GM12878 (cell line): ENCODE measurements around the gene TAF11. TPM values are rescaled to one million over a fixed set of nuclear protein-coding genes. Genes with fewer than 3 reads are reported as not detected.

ENCODE experiments used
- ATAC-seq: fragments of 200-7000 bp; cut with Tn5 transposase; 3 replicates; pipeline ENCODE4 v1.9.1; 2020; ENCODE audit warnings: mild to moderate bottlenecking, moderate library complexity
- BruUV-seq: library from RNA; stranded (reverse); fragments of 400-500 nt; replicated peaks from 2 replicates; lab custom pipeline; 2021; lab: Mats Ljungman, UMichigan
- CTCF ChIA-PET: fragments of 300-600 bp; sonication (Branson Sonifier 250); formaldehyde crosslinking; extraction: SDS; loops from one replicate; lab custom pipeline; 2021; ENCODE audit warnings: inconsistent platforms; lab: Yijun Ruan, JAX
- POLR2A ChIA-PET: fragments of 350-600 bp; formaldehyde crosslinking; extraction: SDS; loops from one replicate; lab custom pipeline; 2021; ENCODE audit warnings: inconsistent platforms; lab: Charles Lee
- RAD21 ChIA-PET: fragments of 300-600 bp; sonication (Branson Sonifier 250); formaldehyde crosslinking; loops from one replicate; lab custom pipeline; 2023; ENCODE audit warnings: antibody characterized with exemption; ENCODE audit not compliant: unreplicated experiment; lab: Charles Lee
- SMC1A ChIA-PET: fragments of 300-600 bp; sonication (Branson Sonifier 250); formaldehyde crosslinking; loops from one replicate; lab custom pipeline; 2023; ENCODE audit not compliant: unreplicated experiment, uncharacterized antibody; lab: Charles Lee
- DNase-seq: peaks from one replicate; pipeline ENCODE4 v3.0.0-alpha.2; 2011; ENCODE audit warnings: low read depth, low spot score
- FAIRE-seq: peaks from 3 replicates; lab custom pipeline; 2011; peaks lifted over from hg19 to GRCh38; lab: Jason Lieb, UNC
- H2AFZ ChIP-seq: 2 replicates; pipeline ENCODE4 v1.6.0; 2011; ENCODE audit warnings: low read depth, low read length, control low read depth; ENCODE audit not compliant: control insufficient read depth
- H3K27ac ChIP-seq: 2 replicates; pipeline ENCODE4 v1.5.1; 2011; ENCODE audit warnings: control low read depth; ENCODE audit not compliant: control insufficient read depth, insufficient read depth
- H3K27me3 ChIP-seq, 2 experiments: replicated peaks in 1 of 2; 2 replicates each; pipeline versions ENCODE4 v1.6.0 to v1.6.1; 2011; ENCODE audit warnings: low read length in 1 of 2; ENCODE audit not compliant: control insufficient read depth in 2 of 2, insufficient read depth in 2 of 2
- H3K36me3 ChIP-seq, 2 experiments: 2 replicates each; pipeline ENCODE4 v1.5.1; 2011; ENCODE audit warnings: low read length in 1 of 2; ENCODE audit not compliant: control insufficient read depth in 2 of 2, insufficient read depth in 2 of 2
- H3K4me1 ChIP-seq: 2 replicates; pipeline ENCODE4 v1.6.1; 2011; ENCODE audit warnings: mild to moderate bottlenecking, low read length, moderate library complexity, mixed read lengths; ENCODE audit not compliant: control insufficient read depth, insufficient read depth
- H3K4me2 ChIP-seq: 2 replicates; pipeline ENCODE4 v1.6.0; 2011; ENCODE audit warnings: control low read depth; ENCODE audit not compliant: control insufficient read depth, insufficient read depth
- H3K4me3 ChIP-seq: fragments of 200-600 bp; sonication (generic); 2 replicates; pipeline ENCODE4 v1.5.1; 2016
- H3K79me2 ChIP-seq: 2 replicates; pipeline ENCODE4 v1.6.0; 2011; ENCODE audit warnings: low read length; ENCODE audit not compliant: control insufficient read depth, insufficient read depth
- H3K9ac ChIP-seq: 2 replicates; pipeline ENCODE4 v1.8.0; 2011; ENCODE audit warnings: low read length, control low read depth, mixed read lengths; ENCODE audit not compliant: control insufficient read depth, insufficient read depth
- H3K9me3 ChIP-seq: replicated peaks from 3 replicates; pipeline ENCODE4 v1.5.1; 2011; ENCODE audit warnings: mild to moderate bottlenecking, low read length; ENCODE audit not compliant: control insufficient read depth, insufficient read depth
- H4K20me1 ChIP-seq: 2 replicates; pipeline ENCODE4 v1.6.0; 2011; ENCODE audit not compliant: control insufficient read depth, insufficient read depth
- ASH2L ChIP-seq: fragments of 300-600, 200-600 bp; sonication (generic); IDR thresholded peaks from 2 replicates; pipeline ENCODE4 v1.6.1; 2017; ENCODE audit warnings: low read depth, mild to moderate bottlenecking, borderline replicate concordance
- CBFB ChIP-seq: IDR thresholded peaks from 2 replicates; pipeline ENCODE4 v1.6.1; 2016; ENCODE audit warnings: antibody characterized with exemption, low read depth
- CHD2 ChIP-seq: IDR thresholded peaks from 2 replicates; pipeline ENCODE4 v1.6.1; 2011; ENCODE audit warnings: low read depth, low read length, improper control_type of control experiment, borderline replicate concordance
- EED ChIP-seq: sonication (generic); IDR thresholded peaks from 2 replicates; pipeline ENCODE4 v1.6.1; 2016; ENCODE audit warnings: antibody characterized with exemption, low read depth
- EP300 ChIP-seq, 2 experiments: fragments of 150-350 bp in 1 of 2; IDR thresholded peaks; 2 replicates each; pipeline ENCODE4 v1.6.1; 2011 to 2012; ENCODE audit warnings: low read depth in 2 of 2, low read length in 2 of 2, borderline replicate concordance in 1 of 2, improper control_type of control experiment in 1 of 2, inconsistent platforms in 1 of 2; ENCODE audit not compliant: control insufficient read depth in 1 of 2
- HDAC6 ChIP-seq: fragments of 200-600 bp; sonication (generic); IDR thresholded peaks from one replicate; pipeline ENCODE4 v1.8.0; 2017; ENCODE audit warnings: antibody characterized with exemption; ENCODE audit not compliant: unreplicated experiment
- JUNB ChIP-seq: IDR thresholded peaks from 2 replicates; pipeline ENCODE4 v1.6.1; 2016; ENCODE audit warnings: antibody characterized with exemption, mild to moderate bottlenecking
- KAT2A ChIP-seq: conservative IDR thresholded peaks from 2 replicates; pipeline ENCODE4 v1.6.1; 2011; ENCODE audit warnings: low read depth, low read length; ENCODE audit not compliant: control insufficient read depth
- KDM1A ChIP-seq: fragments of 200-600 bp; sonication (generic); IDR thresholded peaks from 2 replicates; pipeline ENCODE4 v1.6.1; 2016; ENCODE audit warnings: borderline replicate concordance
- NFXL1 ChIP-seq: fragments of 450-650 bp; IDR thresholded peaks from 2 replicates; pipeline ENCODE4 v1.6.1; 2017; ENCODE audit warnings: antibody characterized with exemption, mild to moderate bottlenecking, borderline replicate concordance
- PAX8 ChIP-seq: fragments of 450-650 bp; IDR thresholded peaks from 2 replicates; pipeline ENCODE4 v1.6.1; 2017; ENCODE audit warnings: mild to moderate bottlenecking, moderate library complexity
- RAD21 ChIP-seq: IDR thresholded peaks from 2 replicates; pipeline ENCODE4 v1.6.1; 2011; ENCODE audit warnings: mild to moderate bottlenecking, low read depth, low read length, moderate library complexity; ENCODE audit not compliant: insufficient read depth
- RB1 ChIP-seq: fragments of 450-650 bp; formaldehyde crosslinking; IDR thresholded peaks from 2 replicates; pipeline ENCODE4 v1.6.1; 2017; ENCODE audit warnings: mild to moderate bottlenecking, borderline replicate concordance
- RFX5 ChIP-seq: IDR thresholded peaks from 2 replicates; pipeline ENCODE4 v1.6.1; 2011; ENCODE audit warnings: low read depth, low read length, improper control_type of control experiment
- SUZ12 ChIP-seq: fragments of 200-600 bp; sonication (generic); IDR thresholded peaks from one replicate; pipeline ENCODE4 v1.6.1; 2018; ENCODE audit warnings: antibody characterized with exemption, mild to moderate bottlenecking; ENCODE audit not compliant: unreplicated experiment
- TAF1 ChIP-seq: IDR thresholded peaks from 2 replicates; pipeline ENCODE4 v1.6.1; 2011; ENCODE audit warnings: mild to moderate bottlenecking, low read depth, low read length, borderline replicate concordance
- ZNF274 ChIP-seq: IDR thresholded peaks from one replicate; pipeline ENCODE4 v1.8.0; 2011; ENCODE audit not compliant: insufficient read length, insufficient read depth
- ZNF384 ChIP-seq: IDR thresholded peaks from 2 replicates; pipeline ENCODE4 v1.6.1; 2012; ENCODE audit warnings: low read depth, mild to moderate bottlenecking, low read length, improper control_type of control experiment, borderline replicate concordance
- WGBS: methylation state at CpG from one replicate; pipeline ENCODE4 v1.1.6; 2016; ENCODE audit warnings: low lambda C conversion rate; ENCODE audit not compliant: insufficient replicate concordance, insufficient coverage; ENCODE audit errors: missing lambda C conversion rate; 5-methylcytosine and 5-hydroxymethylcytosine counted together
- in situ Hi-C: fragments of 300-500 bp; cut with MboI; formaldehyde crosslinking; loops from 9 replicates; pipeline ENCODE4 v1.14.3; 2018; ENCODE audit warnings: mixed read lengths
- intact Hi-C: fragments of 100-400 bp; cut with micrococcal nuclease; formaldehyde crosslinking; loops from one replicate; pipeline ENCODE4 v1.14.2; 2022; ENCODE audit not compliant: unreplicated experiment
- polyA plus RNA-seq, 11 experiments: library from polyadenylated mRNA; depleted of rRNA in 4 of 11; unstranded in 6 of 11; stranded (reverse) in 5 of 11; fragments of >200 nt; fragmentation: Nextera tagmentation in 4 of 11; fragmentation: Illumina TruSeq in 1 of 11; extraction: Ambion mirVana in 4 of 11; extraction: Trizol in 1 of 11; gene quantifications; 1 replicate in 1 of 11; 2 replicates in 10 of 11; pipeline versions ENCODE4 v1.2.1 to v1.2.3, GENCODE V29; 2011 to 2016; ENCODE audit warnings: inconsistent platforms in 2 of 11, missing spikeins in 2 of 11, low read depth in 1 of 11
- total RNA-seq, 4 experiments: library from RNA; depleted of rRNA in 3 of 4; stranded (reverse); fragments of >200 nt in 3 of 4; fragmentation: Illumina TruSeq in 1 of 4; extraction: Trizol in 1 of 4; gene quantifications; 2 replicates each; pipeline versions ENCODE4 v1.2.1 to v1.2.3, GENCODE V29; 2013 to 2021
- TF ChIP-seq, protein P1 (sequence below): IDR thresholded peaks from 2 replicates; pipeline ENCODE4 v1.6.1; 2011; ENCODE audit warnings: borderline replicate concordance, low read depth, mild to moderate bottlenecking, moderate library complexity, mixed read lengths, low read length; ENCODE audit not compliant: insufficient read depth; ENCODE audit errors: extremely low read length

Gene TAF11
- total and polyA plus RNA-seq, 10 of the 15 experiments (the other 5 are each of a cell fraction or from before 2014, with no cell fraction given): 24.6 to 59.2 (median 32.0) TPM

DNA sequence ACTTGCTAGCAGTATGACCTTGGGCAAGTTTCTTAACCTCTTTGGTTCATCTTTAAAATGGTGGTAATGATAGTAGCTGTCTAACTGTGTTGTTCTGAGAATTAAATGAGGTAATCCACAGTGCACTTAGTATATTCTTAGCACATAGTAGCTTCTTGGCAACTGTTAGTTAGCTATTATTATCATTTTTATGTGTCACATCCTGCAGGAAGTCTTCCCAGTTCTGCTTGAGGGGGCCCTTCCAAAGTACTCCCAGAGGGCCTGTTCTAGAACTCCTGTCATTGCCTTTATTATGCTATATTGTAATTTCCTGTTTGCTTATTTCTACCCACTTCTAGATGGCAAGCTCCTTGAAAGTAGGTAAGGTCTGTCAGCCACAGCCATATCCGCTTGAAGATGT lies 31.8 kb upstream of the TAF11 start:
- WGBS: 80% methylated on average over 1 of the region's 1 CpG
- H3K4me2 ChIP-seq: no peak overlapping the region
- POLR2A ChIA-PET: no interaction called here

DNA sequence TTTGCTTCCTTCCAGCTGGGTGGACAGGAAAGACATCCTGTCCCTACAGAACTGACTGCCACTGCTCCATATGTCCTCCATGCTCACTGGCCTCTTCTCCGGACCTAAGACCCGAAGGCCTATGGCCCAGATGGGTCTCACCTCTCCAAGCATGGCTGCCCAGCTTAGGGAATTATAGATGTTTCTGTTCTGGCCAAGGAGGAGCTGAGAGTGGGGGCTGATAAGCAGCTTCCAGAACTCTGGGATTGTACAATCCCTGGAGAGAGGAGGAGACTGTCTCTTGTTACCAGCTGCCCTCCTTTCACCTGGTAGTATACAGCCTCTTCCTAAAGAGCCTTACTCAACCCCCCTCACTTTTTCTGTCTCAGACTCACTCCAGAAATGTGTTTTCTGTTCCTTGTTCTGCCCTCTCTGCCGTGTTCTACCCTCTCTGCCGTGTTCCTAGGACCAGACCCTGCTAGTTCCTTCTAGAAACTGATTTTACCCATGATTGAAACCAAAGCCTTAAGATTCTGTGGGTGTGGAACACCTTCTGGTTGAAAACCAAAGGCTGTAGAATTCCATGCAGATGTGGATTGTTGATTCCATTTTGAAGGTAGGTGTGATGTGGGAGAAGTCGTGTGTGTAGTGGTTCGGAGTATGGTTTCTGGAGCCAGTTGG lies 29.9 kb upstream of the TAF11 start:
- H3K4me1 ChIP-seq: peaks cover 7% of the 10 kb centered on the region
- H3K9me3 ChIP-seq: no peaks in the 10 kb centered on the region
- H3K9ac ChIP-seq: no peak overlapping the region
- no peaks in the 10 kb centered on the region for H3K36me3 ChIP-seq
- FAIRE-seq: no peak
- no TSS peak for BruUV-seq
- ChIA-PET CTCF (interaction anchor here (1.0 to 1.3 kb wide), 3 partner anchors 10 to 69 kb away, joined by 3 read pairs; no protein-coding TSS in a partner anchor), POLR2A (interaction anchor here (0.5 to 0.6 kb wide), 2 partner anchors 49 to 236 kb away, joined by 3 to 9 read pairs; no protein-coding TSS in a partner anchor), SMC1A (no interaction called here), RAD21 (no interaction called here)
- no peak overlapping the region for H3K27ac ChIP-seq
- in situ Hi-C loops (no loop called here), intact Hi-C loops (no loop called here)
- no peak for DNase-seq
- H3K4me3 ChIP-seq: no peak overlapping the region
- no peak overlapping the region for H3K4me2 ChIP-seq
- H3K27me3 ChIP-seq: no peaks in the 10 kb centered on the region
- 94% methylated on average over 6 of the region's 6 CpGs for WGBS
- no peaks in the 10 kb centered on the region for H4K20me1 ChIP-seq
- ATAC-seq: no peak
- no peak overlapping the region for H2AFZ ChIP-seq
- H3K79me2 ChIP-seq: no peaks in the 10 kb centered on the region
- TF ChIP-seq RB1 (no peak), HDAC6 (no peak), NFXL1 (no peak), EP300 (IDR thresholded peaks at IDR 0.05; ENCODE audit: borderline replicate concordance in 1 of 2, control insufficient read depth in 1 of 2, low read depth in 2 of 2, low read length in 2 of 2) (no peak), KAT2A (no peak), TAF1 (no peak), RAD21 (no peak), KDM1A (no peak), CHD2 (no peak), ASH2L (no peak), ZNF384 (no peak), PAX8 (no peak), SUZ12 (no peak), JUNB (no peak)

More for the DNA sequence above, 31.8 kb upstream of the TAF11 start:
- no peak overlapping the region for H3K9ac ChIP-seq
- H3K79me2 ChIP-seq: no peaks in the 10 kb centered on the region
- no peak overlapping the region for H3K27ac ChIP-seq
- BruUV-seq: no TSS peak
- DNase-seq: no peak
- H3K4me1 ChIP-seq: no peaks in the 10 kb centered on the region
- in situ Hi-C loops: no loop called here
- no peak overlapping the region for H2AFZ ChIP-seq
- CTCF ChIA-PET: interaction anchor here (0.7 to 1.4 kb wide), 3 partner anchors 68 to 322 kb away, joined by 3 to 5 read pairs (median 4); partner anchors contain the start of gene BLTP3A
- SMC1A ChIA-PET: interaction anchor here (0.8 kb wide), 1 partner anchor 12 kb away, joined by 3 read pairs; no protein-coding TSS in a partner anchor
- ATAC-seq: no peak
- H3K36me3 ChIP-seq: no peaks in the 10 kb centered on the region
- H4K20me1 ChIP-seq: no peaks in the 10 kb centered on the region
- intact Hi-C loops: no loop called here
- H3K9me3 ChIP-seq: no peaks in the 10 kb centered on the region
- TF ChIP-seq CBFB: no peak
- no peak for TF ChIP-seq RFX5
- TF ChIP-seq ZNF274: no peak
- TF ChIP-seq, protein P1, sequence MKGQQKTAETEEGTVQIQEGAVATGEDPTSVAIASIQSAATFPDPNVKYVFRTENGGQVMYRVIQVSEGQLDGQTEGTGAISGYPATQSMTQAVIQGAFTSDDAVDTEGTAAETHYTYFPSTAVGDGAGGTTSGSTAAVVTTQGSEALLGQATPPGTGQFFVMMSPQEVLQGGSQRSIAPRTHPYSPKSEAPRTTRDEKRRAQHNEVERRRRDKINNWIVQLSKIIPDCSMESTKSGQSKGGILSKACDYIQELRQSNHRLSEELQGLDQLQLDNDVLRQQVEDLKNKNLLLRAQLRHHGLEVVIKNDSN: no peak
- TF ChIP-seq EED: no peak
- TF ChIP-seq KAT2A: no peak
- TF ChIP-seq, all 136 proteins: peak for 0
- RAD21 ChIA-PET: no interaction called here
- no peak for FAIRE-seq
- H3K27me3 ChIP-seq: no peaks in the 10 kb centered on the region
- no peak overlapping the region for H3K4me3 ChIP-seq
